ENCODE results near the gene PAQR4.

- TF ChIP-seq POLR2AphosphoS5 (IDR thresholded peaks at IDR 0.05; ENCODE audit: borderline replicate concordance, low read depth, low read length) (no peak), EZH2 (IDR thresholded peaks at IDR 0.05) (no peak), FOXP2 (optimal IDR thresholded peaks at IDR 0.05; ENCODE audit: control extremely low read depth, extremely low read length, insufficient read depth) (no peak)
Observed at GRCh38 chr16:2954656-2955381, 14.3 kb upstream of the PAQR4 start.
